T-helper 9 cell (primary cell): ENCODE results near the gene MICB.
"Not testable (repeated sequence)": the region's sequence is repeated elsewhere in the genome, so short reads cannot be mapped to it uniquely, and the experiment has no call there.

Experiments
- DNase-seq: peaks from one replicate; pipeline ENCODE4 v3.0.0-alpha.2; 2020

The MICB gene

GRCh38 chr6:31476515-31477139, 21.3 kb upstream of the MICB start:
- no peak for DNase-seq

GRCh38 chr6:31477521-31477920, 20.4 kb upstream of the MICB start:
- DNase-seq: no peak

DNA sequence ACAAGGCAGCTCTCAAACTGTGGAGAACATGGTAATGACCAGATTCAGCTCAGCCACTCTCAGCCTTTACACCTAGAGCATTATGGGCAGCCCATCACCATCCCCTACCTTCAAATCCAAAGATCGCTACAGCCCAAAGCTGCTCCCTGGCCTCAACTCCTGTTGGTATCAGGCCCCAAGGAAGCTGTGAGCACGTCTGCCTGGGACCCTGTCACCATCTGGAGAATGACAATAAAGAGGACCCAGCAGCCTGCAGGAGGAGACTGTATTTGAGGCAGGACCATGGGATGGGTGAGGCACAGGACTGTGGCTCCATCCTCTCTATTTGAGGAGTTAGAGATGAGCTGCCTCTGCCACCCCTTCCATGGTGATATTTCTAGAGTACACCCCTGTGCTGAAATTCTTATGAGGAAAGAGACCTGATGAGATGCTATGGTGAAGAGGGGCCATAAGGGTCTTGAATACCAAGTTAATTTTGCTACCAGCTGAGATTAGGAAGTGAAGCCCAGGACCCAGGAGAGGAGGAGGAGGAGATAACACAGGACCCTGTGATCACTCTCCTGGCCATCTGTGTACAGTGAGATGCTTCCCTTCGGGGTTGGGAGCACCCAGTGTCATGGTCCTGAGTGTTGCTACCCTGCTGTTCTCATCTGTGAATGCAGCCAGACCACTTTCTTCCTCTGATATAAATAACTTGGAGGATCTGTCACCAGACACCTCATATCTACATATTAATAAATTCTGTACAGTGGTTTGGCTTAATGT, 19.6 kb upstream of the MICB start:
- no peak for DNase-seq

GRCh38 chr6:31479151-31479932, 18.6 kb upstream of the MICB start:
- no peak for DNase-seq

GRCh38 chr6:31479933-31480535, 17.9 kb upstream of the MICB start:
- DNase-seq: no peak

GRCh38 chr6:31480574-31480973, 17.4 kb upstream of the MICB start:
- no peak for DNase-seq

DNA sequence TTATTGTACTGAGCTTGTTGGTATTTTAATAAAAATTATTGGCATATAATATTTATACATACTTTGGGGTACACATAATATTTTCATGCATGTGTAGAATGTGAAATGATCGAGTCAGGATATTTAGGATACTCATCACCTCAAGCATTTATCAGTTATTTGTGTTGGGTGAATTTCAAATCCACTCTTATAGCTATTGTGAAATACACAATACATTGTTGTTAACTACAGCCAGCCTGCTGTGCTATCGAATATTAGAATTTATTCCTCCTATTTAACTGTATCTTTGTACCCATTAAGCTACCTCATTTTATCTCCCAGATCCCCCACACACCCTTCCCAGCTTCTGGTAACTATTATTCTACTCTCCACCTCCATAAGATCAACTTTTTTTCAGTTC, 14.6 kb upstream of the MICB start:
- DNase-seq: no peak

DNA sequence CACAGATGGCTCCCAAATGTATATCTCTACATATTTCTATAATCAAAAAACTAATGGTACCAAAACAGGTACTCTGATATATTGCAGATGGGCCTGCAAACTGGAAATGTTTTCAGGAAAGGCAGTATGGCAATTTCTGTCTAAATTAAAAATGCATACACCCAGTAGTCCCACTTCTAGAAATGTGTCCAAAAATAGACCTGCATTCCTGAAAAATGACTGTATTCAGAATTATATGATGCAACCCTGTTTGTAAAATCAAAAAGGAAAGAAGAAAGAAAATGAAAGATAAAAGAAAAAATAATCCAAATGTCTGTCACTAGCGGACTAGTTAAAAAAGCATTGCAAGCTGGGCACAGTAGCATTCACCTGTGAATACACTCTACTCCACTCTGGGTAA, 12.9 kb upstream of the MICB start:
- no peak for DNase-seq

DNA sequence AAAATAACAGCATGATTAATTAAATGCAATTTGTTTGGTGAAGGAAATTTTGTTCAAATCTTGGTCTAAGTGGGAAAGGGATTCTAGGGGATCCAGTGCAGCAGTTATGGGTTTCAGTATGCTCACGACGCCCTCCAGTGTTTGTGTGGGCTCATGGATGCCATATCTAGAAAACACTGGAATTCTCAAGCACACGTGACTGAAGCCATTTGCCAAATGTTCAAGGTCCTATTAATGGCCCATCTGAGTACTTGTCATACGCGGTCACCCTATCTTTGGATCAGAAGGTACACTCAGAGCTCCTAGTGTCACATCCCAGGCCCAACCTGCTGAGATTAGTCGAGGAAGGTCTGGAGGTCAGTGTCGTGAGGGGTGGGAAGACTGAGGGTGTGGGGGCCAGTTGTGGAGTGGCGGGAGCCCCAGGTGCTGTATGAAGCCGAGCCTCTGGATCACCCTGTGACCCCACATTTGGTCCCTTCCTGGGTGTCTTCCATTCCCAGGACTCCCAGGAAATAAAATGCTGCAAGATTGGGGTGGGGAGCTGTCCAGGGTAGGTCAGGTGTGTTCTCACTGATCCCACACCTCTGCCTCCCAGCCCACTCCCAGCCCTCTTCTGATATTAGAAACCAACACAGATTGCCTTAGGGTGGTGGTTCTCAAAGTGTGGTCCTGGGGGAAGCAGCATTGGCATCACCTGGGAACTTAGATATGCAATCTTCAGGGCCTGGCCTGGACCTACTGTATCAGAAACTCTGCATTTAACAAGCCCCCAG, 11.7 kb upstream of the MICB start:
- DNase-seq: not testable (repeated sequence)

DNA sequence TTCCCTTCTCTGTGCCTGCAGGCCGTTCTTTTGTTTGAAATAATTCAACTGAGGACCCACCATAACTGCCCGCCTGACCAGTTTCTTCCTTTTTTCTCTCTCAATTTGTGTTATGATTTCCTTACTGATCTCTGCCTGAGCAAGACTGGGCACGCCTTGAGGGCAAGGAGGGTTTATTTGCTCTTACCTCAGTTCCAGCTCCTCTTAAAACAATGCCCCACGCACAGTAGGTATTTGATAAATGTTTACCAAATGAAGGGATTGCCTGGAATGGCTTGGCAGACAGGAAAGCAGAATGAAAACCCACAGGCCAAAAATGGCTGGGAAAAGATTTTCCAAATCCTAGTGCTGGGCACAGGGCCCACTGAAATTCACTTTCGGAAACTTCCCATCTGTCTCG, 10.3 kb upstream of the MICB start:
- DNase-seq: not testable (repeated sequence)

- no peak for DNase-seq
Observed at GRCh38 chr6:31489086-31489485, 8.9 kb upstream of the MICB start.

DNA sequence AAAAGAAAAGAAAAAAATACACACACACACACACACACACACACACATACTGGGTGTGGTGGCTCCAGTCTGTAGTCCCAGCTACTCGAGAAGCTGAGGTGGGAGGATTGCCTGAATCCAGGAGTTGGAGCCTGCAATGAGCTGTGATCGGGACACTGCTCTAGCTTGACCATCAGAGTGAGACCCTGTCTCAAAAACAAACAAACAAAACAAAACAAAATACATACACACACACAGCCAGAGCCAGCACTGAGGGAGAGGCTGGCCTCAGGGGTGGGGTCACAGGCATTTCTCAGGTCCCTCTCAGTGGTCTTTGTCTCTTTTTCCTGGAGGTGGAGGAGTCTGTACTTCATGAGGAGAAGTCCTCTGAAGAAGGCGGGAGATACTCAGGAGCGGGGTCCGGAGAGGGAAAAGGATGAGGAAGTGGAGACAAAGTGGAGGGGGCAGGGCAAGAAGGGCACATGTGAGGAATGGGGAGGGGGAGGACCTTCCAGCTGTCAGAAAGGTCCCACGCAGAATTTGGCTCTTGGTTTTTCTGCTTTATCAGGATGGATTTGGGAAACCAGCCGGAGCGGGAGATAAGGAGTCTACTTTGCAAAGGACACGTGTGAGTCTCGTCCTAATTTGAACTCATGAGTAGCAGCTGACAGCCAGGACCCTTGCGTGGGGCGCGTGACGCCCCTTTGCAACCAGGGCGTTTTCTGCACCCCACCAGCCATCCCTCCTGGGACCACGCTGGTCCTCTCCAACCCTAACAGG, 7.7 kb upstream of the MICB start:
- no peak for DNase-seq

- not testable (repeated sequence) for DNase-seq
Observed at GRCh38 chr6:31493550-31493874, 4.4 kb upstream of the MICB start.

GRCh38 chr6:31493875-31494694, 3.9 kb upstream of the MICB start:
- peak; percentile 73 for DNase-seq

GRCh38 chr6:31495580-31495979, 2.4 kb upstream of the MICB start:
- DNase-seq: no peak

DNA sequence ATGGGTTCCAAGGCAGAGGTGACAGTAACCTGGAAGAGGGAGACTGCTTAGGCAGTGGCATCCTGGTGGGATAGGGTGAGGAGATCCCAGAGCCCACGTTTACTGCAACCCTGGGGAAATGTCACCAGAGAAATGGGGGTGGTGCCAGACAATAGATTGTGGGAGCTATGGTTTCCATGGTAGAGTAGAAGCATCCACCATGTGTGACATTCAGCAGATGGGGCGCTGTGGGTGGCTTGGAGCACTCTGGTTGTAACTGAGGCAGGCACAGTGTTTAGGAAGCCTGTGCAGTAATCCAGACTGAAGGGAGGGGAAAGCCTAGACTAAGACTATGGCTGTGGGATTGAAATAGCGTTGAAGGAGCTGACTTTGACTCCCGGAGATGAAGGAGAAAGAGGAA, 1.1 kb upstream of the MICB start:
- not testable (repeated sequence) for DNase-seq

DNA sequence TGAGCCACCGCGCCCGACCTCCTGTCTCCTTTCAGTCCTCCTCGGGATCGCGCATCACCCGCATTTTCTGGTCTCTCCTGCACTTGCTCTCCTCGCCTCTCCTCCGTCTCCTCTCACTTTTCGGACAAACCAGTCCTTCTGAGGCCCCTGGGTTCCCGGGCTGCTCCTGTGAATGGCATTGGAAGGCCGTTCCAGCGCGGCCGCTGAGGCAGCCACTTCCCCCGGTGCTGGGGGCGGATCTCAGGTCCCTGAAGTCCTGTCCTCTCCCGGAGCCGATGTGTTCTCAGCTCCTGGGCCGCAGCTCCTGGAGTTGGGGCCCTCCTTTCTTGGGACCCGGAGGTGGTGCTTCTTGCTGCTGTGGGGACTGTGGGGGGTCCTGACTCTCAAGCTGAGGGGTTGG, 803 bp downstream of the MICB start:
- DNase-seq: no peak

DNA sequence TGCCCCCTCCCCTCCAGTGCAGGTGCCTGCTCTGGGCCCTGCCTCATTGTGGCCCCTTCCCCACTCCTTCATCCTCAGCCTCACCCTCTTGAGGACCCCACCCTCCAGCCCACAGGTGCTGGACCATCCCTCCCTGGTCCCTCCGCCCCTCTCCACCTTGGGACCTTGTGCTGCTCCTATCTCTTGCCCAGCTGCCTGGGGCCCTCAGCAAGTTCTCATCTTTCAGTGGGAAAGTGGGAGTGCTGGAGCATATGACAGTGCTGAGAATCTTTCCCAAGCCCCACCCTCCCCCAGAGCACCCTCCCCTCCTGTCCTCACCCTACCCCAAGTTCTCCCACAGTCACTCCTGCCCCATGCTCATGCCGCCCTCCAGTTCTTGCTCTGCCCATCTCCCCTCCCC, 1.7 kb downstream of the MICB start:
- DNase-seq: not testable (repeated sequence)

DNA sequence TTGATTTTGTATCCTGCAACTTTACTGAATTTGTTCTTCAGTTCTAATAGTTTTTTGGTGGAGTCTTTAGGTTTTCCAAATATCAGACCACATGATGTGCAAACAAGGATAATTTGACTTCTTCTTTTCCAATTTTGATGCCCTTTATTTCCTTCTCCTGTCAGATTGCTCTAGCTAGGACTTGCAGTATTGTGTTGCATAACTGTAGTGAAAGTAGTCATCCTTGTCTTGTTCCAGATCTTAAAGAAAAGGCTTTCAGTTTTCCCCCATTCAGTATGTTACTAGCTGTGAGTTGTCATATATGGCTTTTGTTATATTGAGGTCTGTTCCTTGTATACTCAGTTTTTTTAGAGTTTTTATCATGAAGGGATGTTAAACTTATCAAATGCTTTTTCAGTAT, 4.6 kb downstream of the MICB start:
- DNase-seq: no peak

GRCh38 chr6:31509036-31509435, 11.1 kb downstream of the MICB start:
- not testable (repeated sequence) for DNase-seq

- DNase-seq: no peak
Observed at GRCh38 chr6:31510007-31510406, 12.1 kb downstream of the MICB start.
